Epithelial cell of umbilical artery (primary cell): ENCODE data around the gene TANC1. TPM values are rescaled to one million over a fixed set of nuclear protein-coding genes. Genes with fewer than 3 reads are reported as not detected.

Experiments used
- total RNA-seq: library from RNA; depleted of rRNA; stranded (reverse); fragments of >200 nt; gene quantifications from 2 replicates; pipeline ENCODE4 v1.2.3, GENCODE V29; 2014

TANC1 gene
- 34.8 and 53.0 TPM in 2 replicates for total RNA-seq

DNA sequence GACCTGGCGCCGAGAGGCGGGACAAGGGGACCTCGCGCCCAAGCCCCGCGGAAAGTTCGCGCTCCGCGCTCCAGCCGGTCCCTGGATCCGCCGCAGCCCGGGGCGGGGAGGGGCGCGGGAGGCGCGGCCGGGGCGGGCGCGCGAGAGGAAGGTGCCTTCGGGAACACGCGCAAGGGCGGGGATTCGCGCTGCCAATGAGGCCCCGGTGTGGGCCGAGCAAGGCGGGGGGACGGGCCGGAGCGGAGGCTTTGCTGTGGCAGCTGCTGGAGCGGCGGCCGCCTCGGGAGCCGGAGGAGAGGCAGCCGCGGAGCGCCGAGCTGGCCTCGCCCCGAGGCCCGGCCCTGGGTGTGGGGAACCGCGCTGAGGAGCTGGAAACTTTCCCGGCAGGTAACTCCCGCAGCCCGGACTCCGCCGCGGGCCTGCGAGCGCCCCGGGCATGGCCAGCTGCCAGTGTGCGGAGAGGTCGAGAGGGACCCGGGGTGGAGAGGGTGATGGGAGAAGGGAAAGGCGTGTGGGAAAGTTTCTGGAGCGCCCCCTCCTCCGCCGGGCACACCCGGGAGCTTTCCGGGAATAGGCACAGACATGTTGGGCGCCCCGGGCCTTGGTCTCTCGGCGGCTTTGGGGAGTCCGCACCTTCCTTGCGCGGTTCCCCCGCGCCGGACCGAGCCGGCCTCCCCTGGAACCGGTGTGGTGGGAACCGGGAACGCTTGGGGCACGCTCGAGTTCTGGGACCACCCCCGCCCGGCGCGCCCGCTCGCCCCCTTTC is at the start of gene TANC1:
TANC1 (plus strand) TSS at position 245 of the 766 bp plus-strand sequence. CDS start 97,271 bp downstream, outside the sequence.

Other genes with a start within 250 kb of the TANC1 start
- gene DAPL1, start 173.3 kb upstream of the TANC1 start, total RNA-seq = not detected in 2 replicates